IMR-90 (cell line): ENCODE data around the gene SIK3. TPM values are rescaled to one million over a fixed set of nuclear protein-coding genes. Genes with fewer than 3 reads are reported as not detected.

ENCODE experiments used
- ATAC-seq: fragments of 200-7000 bp; cut with Tn5 transposase; 2 replicates; pipeline ENCODE4 v1.9.1; 2020; ENCODE audit warnings: low read depth, mild to moderate bottlenecking, moderate library complexity
- BruUV-seq: library from RNA; stranded (reverse); fragments of 400-500 nt; replicated peaks from 2 replicates; lab custom pipeline; 2021; lab: Mats Ljungman, UMichigan
- CTCF ChIA-PET: fragments of 300-600 bp; formaldehyde crosslinking; extraction: SDS; loops from one replicate; lab custom pipeline; 2021; ENCODE audit warnings: antibody characterized with exemption; lab: Yijun Ruan, JAX
- POLR2A ChIA-PET: fragments of 300-600 bp; sonication (Branson Sonifier 250); formaldehyde crosslinking; loops from one replicate; lab custom pipeline; 2022; ENCODE audit warnings: antibody characterized with exemption; ENCODE audit not compliant: unreplicated experiment; lab: Charles Lee
- DNase-seq: peaks from one replicate; pipeline ENCODE4 v3.0.0; 2013
- H2AFZ ChIP-seq: replicated peaks from 2 replicates; pipeline ENCODE3; 2013; ENCODE audit warnings: low read length, mild to moderate bottlenecking; ENCODE audit not compliant: poor library complexity
- H2AK5ac ChIP-seq: 2 replicates; pipeline ENCODE4 v1.6.1; 2013; ENCODE audit warnings: low read depth, low read length, inconsistent platforms
- H2AK9ac ChIP-seq: replicated peaks from 2 replicates; pipeline ENCODE3; 2013; ENCODE audit warnings: mild to moderate bottlenecking, low read depth, low read length, moderate library complexity; ENCODE audit not compliant: poor library complexity
- H2BK120ac ChIP-seq: 2 replicates; pipeline ENCODE4 v1.6.1; 2013; ENCODE audit warnings: low read depth, low read length, inconsistent platforms
- H2BK15ac ChIP-seq: 3 replicates; pipeline ENCODE4 v1.6.1; 2013; ENCODE audit warnings: low read depth, low read length, inconsistent platforms
- H2BK20ac ChIP-seq: 2 replicates; pipeline ENCODE4 v1.6.1; 2013; ENCODE audit warnings: low read depth, mild to moderate bottlenecking, inconsistent platforms, low read length, moderate library complexity
- H2BK5ac ChIP-seq: 2 replicates; pipeline ENCODE4 v1.6.1; 2013; ENCODE audit warnings: mild to moderate bottlenecking, low read depth, low read length, inconsistent platforms; ENCODE audit not compliant: poor library complexity, severe bottlenecking
- H3K14ac ChIP-seq: replicated peaks from 2 replicates; pipeline ENCODE4 v1.6.1; 2013; ENCODE audit warnings: low read depth, low read length, inconsistent platforms
- H3K18ac ChIP-seq: 2 replicates; pipeline ENCODE4 v1.6.1; 2013; ENCODE audit warnings: low read depth, low read length, control low read depth
- H3K23ac ChIP-seq: 2 replicates; pipeline ENCODE4 v1.6.1; 2013; ENCODE audit warnings: low read depth, low read length, inconsistent platforms
- H3K27ac ChIP-seq: 2 replicates; pipeline ENCODE4 v1.5.1; 2013; ENCODE audit warnings: mild to moderate bottlenecking, control low read depth, low read length; ENCODE audit not compliant: insufficient read depth
- H3K27me3 ChIP-seq: 2 replicates; pipeline ENCODE4 v1.6.1; 2013; ENCODE audit warnings: low read length; ENCODE audit not compliant: control insufficient read depth, insufficient read depth
- H3K36me3 ChIP-seq: 2 replicates; pipeline ENCODE4 v1.6.1; 2013; ENCODE audit warnings: low read length, mixed read lengths; ENCODE audit not compliant: control insufficient read depth, insufficient read depth
- H3K4ac ChIP-seq: 2 replicates; pipeline ENCODE4 v1.6.1; 2013; ENCODE audit warnings: low read depth, low read length, inconsistent platforms
- H3K4me1 ChIP-seq: 2 replicates; pipeline ENCODE4 v1.6.1; 2013; ENCODE audit warnings: low read length, mixed read lengths; ENCODE audit not compliant: control insufficient read depth, insufficient read depth
- H3K4me2 ChIP-seq: 2 replicates; pipeline ENCODE4 v1.6.1; 2013; ENCODE audit warnings: low read depth, mild to moderate bottlenecking, control low read depth, low read length, moderate library complexity
- H3K4me3 ChIP-seq: 2 replicates; pipeline ENCODE4 v1.5.1; 2013; ENCODE audit warnings: low read depth, mild to moderate bottlenecking, control low read depth, low read length, moderate library complexity; ENCODE audit not compliant: insufficient read depth
- H3K56ac ChIP-seq: 2 replicates; pipeline ENCODE4 v1.6.1; 2013; ENCODE audit warnings: low read length, inconsistent platforms; ENCODE audit not compliant: insufficient read depth; ENCODE audit errors: extremely low read depth
- H3K79me1 ChIP-seq, 2 experiments: 2 replicates each; pipeline ENCODE4 v1.6.1; 2013; ENCODE audit warnings: low read length in 2 of 2, inconsistent platforms in 1 of 2, low read depth in 1 of 2
- H3K9ac ChIP-seq: 2 replicates; pipeline ENCODE4 v1.6.1; 2013; ENCODE audit warnings: low read depth, low read length, control low read depth
- H3K9me1 ChIP-seq: 2 replicates; pipeline ENCODE4 v1.6.1; 2013; ENCODE audit warnings: low read length, inconsistent platforms; ENCODE audit not compliant: insufficient read depth
- H3K9me3 ChIP-seq: 2 replicates; pipeline ENCODE4 v1.6.1; 2013; ENCODE audit warnings: low read length; ENCODE audit not compliant: control insufficient read depth, insufficient read depth
- H4K20me1 ChIP-seq: 2 replicates; pipeline ENCODE4 v1.6.1; 2013; ENCODE audit warnings: low read length, inconsistent platforms; ENCODE audit not compliant: insufficient read depth
- H4K5ac ChIP-seq: 2 replicates; pipeline ENCODE4 v1.6.1; 2013; ENCODE audit warnings: mild to moderate bottlenecking, low read depth, low read length, control low read depth
- H4K8ac ChIP-seq, 2 experiments: 2 replicates each; pipeline ENCODE4 v1.6.1; 2013; ENCODE audit warnings: low read depth in 2 of 2, low read length in 2 of 2, control low read depth in 1 of 2, inconsistent platforms in 1 of 2
- H4K91ac ChIP-seq: 2 replicates; pipeline ENCODE4 v1.6.1; 2013; ENCODE audit warnings: low read depth, low read length, inconsistent platforms; ENCODE audit not compliant: insufficient read depth
- MAZ ChIP-seq: IDR thresholded peaks from 2 replicates; pipeline ENCODE4 v1.6.1; 2012; ENCODE audit warnings: low read depth, mild to moderate bottlenecking, low read length, improper control_type of control experiment, moderate library complexity, borderline replicate concordance
- MXI1 ChIP-seq: IDR thresholded peaks from 2 replicates; pipeline ENCODE4 v1.6.1; 2012; ENCODE audit warnings: low read depth, mild to moderate bottlenecking, low read length, moderate library complexity, borderline replicate concordance
- NFE2L2 ChIP-seq: fragments of 150-350 bp; IDR thresholded peaks from 2 replicates; pipeline ENCODE4 v1.6.1; 2016; ENCODE audit warnings: low read depth, mild to moderate bottlenecking, low read length
- RAD21 ChIP-seq: IDR thresholded peaks from 2 replicates; pipeline ENCODE4 v1.6.1; 2012; ENCODE audit warnings: low read length, improper control_type of control experiment
- WGBS, 2 experiments: methylation state at CpG; one replicate each; pipeline versions ENCODE4 v1.1.5 to v1.1.7; 2013; ENCODE audit warnings: missing lambda C conversion rate in 2 of 2; ENCODE audit not compliant: insufficient read length in 1 of 2; ENCODE audit errors: extremely low coverage in 2 of 2; 5-methylcytosine and 5-hydroxymethylcytosine counted together
- dilution Hi-C: fragments of 300-500 bp; cut with HindIII; formaldehyde crosslinking; loops from one replicate; pipeline ENCODE4 v1.14.3; 2018; ENCODE audit warnings: low sequenced_read_pairs; ENCODE audit not compliant: unreplicated experiment
- in situ Hi-C: fragments of 300-500 bp; cut with MboI; formaldehyde crosslinking; loops from 3 replicates; pipeline ENCODE4 v1.14.3; 2019; ENCODE audit warnings: low sequenced_read_pairs, inconsistent platforms, mixed read lengths
- intact Hi-C: fragments of 100-400 bp; cut with micrococcal nuclease; formaldehyde crosslinking; loops from 2 replicates; pipeline ENCODE4 v1.10.0; 2022
- polyA plus RNA-seq, 3 experiments: library from polyadenylated mRNA; depleted of rRNA; stranded (reverse); fragments of >200 nt; gene quantifications; 2 replicates each; pipeline ENCODE4 v1.2.3, GENCODE V29; 2012; ENCODE audit warnings: low replicate concordance in 1 of 3
- total RNA-seq: library from RNA; depleted of rRNA; stranded (reverse); fragments of >200 nt; gene quantifications from 2 replicates; pipeline ENCODE4 v1.2.3, GENCODE V29; 2012
- TF ChIP-seq, protein P1 (sequence below): fragments of 150-350 bp; IDR thresholded peaks from 2 replicates; pipeline ENCODE4 v1.6.1; 2017; ENCODE audit warnings: mild to moderate bottlenecking, antibody characterized with exemption, low read length, low read depth

SIK3 gene
- total and polyA plus RNA-seq, 2 of the 4 experiments (the other 2 are of a cell fraction): 8.2 to 9.1 TPM

DNA sequence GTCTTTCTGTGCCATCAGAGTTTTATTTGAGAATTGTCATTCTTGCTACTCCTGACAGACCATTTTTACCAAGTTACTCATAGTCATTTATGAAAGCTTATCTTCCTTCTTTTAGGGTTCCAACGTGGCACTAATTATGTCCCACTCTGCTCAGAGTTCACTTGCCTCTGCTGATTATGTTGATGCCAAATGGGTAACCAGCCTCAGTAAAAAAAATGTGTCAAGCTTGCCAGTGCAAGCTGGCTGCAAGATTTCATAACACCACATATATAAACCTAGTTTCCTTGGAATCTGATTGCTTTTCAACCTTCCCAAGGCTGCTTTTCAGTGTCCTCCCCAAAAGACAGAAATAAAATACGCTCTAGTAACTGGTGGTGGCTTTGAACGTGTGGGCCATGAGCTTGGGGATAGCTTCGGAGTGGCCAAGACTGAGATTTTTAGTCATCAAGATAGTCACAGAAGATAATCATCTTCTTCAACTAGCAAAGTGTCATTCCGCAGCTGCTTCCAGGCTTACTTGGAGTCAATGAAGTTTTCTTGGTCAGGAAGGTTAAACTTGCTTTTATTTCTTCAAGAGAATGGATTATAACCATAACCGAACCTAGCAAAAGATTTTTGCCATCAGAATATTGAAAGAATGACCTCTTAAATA lies 231.3 kb downstream of the SIK3 start:
- Histone ChIP-seq H2BK120ac (no peak overlapping the region), H3K9ac (no peak overlapping the region), H3K9me3 (no peaks in the 10 kb centered on the region), H2AFZ (no peak overlapping the region), H3K4ac (no peak overlapping the region), H3K36me3 (peaks cover 33% of the 10 kb centered on the region), H2AK5ac (no peak overlapping the region), H3K56ac (no peak overlapping the region), H3K27me3 (no peaks in the 10 kb centered on the region), H2AK9ac (no peak overlapping the region), H3K14ac (no peak overlapping the region), H3K9me1 (peaks cover 15% of the 10 kb centered on the region), H2BK15ac (no peak overlapping the region), H3K4me3 (no peak overlapping the region), H3K27ac (no peak overlapping the region), H3K4me1 (peaks cover 8% of the 10 kb centered on the region), H2BK5ac (no peak overlapping the region), H3K79me1 (peaks cover 0 to 7% of the 10 kb centered on the region in 2 experiments; a peak in 2 of 4 replicates), H4K5ac (no peak overlapping the region), H2BK20ac (no peak overlapping the region), H3K23ac (no peak overlapping the region), H3K18ac (no peak overlapping the region), H4K8ac (no peak overlapping the region), H4K20me1 (no peaks in the 10 kb centered on the region), H4K91ac (no peak overlapping the region), H3K4me2 (no peak overlapping the region)
- no peak for DNase-seq
- in situ Hi-C loops (no loop called here), dilution Hi-C loops (no loop called here), intact Hi-C loops (no loop called here)
- TF ChIP-seq NFE2L2 (no peak), MAZ (no peak), RAD21 (no peak), MXI1 (no peak)
- TF ChIP-seq, protein P1, sequence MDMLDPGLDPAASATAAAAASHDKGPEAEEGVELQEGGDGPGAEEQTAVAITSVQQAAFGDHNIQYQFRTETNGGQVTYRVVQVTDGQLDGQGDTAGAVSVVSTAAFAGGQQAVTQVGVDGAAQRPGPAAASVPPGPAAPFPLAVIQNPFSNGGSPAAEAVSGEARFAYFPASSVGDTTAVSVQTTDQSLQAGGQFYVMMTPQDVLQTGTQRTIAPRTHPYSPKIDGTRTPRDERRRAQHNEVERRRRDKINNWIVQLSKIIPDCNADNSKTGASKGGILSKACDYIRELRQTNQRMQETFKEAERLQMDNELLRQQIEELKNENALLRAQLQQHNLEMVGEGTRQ: no peak
- ChIA-PET CTCF (no interaction called here), POLR2A (no interaction called here)
- no CpG with 5 or more reads among the region's 6 CpGs for WGBS, 2 experiments
- no peak for ATAC-seq
- no TSS peak for BruUV-seq
